ENCODE results near the gene ANTXR1.

ANTXR1 gene

DNA sequence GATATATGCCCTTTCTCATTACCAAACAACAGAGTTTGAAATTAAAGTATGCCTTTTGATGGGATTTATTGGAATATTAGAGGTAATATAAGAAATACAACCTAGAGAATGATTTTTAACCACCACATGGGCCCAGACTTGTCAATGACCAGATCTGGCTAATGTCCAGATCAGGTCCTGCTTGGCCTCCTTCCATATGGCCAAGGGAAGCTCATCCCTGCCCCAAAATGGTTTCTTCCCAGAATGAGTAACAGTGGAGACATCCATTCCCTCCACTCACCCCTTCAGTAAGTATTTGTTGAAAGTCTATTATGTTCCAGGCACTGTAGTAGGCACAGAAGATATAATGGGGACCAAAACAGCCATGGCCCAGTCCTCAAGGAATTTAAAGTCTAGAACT, 54.9 kb downstream of the ANTXR1 start:
- TF ChIP-seq, protein P1, sequence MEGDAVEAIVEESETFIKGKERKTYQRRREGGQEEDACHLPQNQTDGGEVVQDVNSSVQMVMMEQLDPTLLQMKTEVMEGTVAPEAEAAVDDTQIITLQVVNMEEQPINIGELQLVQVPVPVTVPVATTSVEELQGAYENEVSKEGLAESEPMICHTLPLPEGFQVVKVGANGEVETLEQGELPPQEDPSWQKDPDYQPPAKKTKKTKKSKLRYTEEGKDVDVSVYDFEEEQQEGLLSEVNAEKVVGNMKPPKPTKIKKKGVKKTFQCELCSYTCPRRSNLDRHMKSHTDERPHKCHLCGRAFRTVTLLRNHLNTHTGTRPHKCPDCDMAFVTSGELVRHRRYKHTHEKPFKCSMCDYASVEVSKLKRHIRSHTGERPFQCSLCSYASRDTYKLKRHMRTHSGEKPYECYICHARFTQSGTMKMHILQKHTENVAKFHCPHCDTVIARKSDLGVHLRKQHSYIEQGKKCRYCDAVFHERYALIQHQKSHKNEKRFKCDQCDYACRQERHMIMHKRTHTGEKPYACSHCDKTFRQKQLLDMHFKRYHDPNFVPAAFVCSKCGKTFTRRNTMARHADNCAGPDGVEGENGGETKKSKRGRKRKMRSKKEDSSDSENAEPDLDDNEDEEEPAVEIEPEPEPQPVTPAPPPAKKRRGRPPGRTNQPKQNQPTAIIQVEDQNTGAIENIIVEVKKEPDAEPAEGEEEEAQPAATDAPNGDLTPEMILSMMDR (IDR thresholded peaks at IDR 0.05; ENCODE audit: borderline replicate concordance, insufficient read depth, low read depth, low read length), result no peak
- H3K4me3 ChIP-seq (ENCODE audit: low read depth, low read length), result no peak overlapping the region

DNA sequence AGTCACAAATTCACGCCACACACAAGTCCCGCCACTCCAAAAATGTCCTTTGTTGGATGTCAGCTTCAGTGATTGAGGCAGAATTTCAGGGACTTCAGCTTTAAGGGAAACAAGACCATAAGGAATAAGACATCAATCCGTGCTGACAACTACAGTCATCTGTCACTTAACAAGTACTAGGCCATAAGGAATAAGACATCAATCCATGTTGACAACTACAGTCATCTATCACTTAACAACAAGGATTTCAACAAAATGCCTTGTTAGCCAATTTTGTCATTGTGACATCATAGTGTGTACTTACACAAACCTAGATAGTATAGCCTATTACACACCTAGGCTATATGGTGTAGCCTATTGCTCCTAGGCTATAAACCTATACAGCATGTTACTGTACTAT, 58.0 kb downstream of the ANTXR1 start:
- no peak overlapping the region for H3K4me3 ChIP-seq (ENCODE audit: low read depth, low read length)
- TF ChIP-seq, protein P1 (IDR thresholded peaks at IDR 0.05; ENCODE audit: borderline replicate concordance, insufficient read depth, low read depth, low read length), result no peak

DNA sequence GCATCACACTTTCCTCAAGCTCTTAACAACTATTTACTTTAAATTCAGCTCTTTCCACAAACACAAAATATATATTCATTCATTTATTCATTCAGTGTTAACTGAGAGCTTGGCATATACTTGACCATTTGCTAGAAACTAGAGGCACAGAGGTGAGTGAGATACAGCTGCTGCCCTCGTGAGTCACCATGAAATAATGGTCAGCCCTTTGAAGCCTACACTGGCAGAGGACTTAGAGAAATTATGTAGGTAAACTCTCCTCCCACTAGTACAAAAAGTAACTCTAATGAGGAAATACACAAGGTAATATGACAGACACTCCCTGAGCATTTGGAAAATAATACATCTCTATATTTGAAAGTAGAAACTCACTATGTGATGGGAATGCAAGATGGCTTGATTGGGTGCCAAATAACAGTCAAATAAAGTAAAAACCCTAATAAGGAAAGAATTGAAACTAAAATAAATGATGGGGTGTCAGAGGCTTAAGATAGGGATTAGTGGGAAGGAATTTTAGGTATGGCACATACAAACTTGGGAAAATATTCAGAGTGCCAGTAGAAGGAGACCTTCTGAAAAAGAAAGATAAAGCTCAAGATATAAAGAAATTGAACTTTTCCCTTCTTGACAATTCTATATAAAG, 61.1 kb downstream of the ANTXR1 start:
- H3K4me3 ChIP-seq (ENCODE audit: low read depth, low read length), result no peak overlapping the region
- TF ChIP-seq, protein P1 (IDR thresholded peaks at IDR 0.05; ENCODE audit: borderline replicate concordance, insufficient read depth, low read depth, low read length), result no peak

DNA sequence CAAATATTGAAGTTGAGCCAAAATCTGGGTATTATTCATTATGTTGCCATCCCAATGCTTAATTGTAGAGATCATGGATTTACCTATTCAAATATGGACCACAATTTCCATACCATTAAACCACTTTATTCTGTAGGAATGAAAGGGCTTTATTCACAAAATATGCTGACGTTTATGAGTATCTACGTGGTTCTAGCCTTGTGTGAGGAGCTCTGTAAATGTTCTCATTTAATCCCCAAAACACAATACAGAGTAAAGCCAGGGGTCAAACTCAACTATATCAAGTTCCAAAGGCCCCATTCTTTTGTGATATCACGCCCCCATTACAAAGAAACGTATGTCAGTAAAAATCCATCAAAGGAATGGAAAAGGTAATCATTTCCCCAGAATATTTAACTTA, 61.9 kb downstream of the ANTXR1 start:
- TF ChIP-seq, protein P1 (IDR thresholded peaks at IDR 0.05; ENCODE audit: borderline replicate concordance, insufficient read depth, low read depth, low read length), result no peak
- H3K4me3 ChIP-seq (ENCODE audit: low read depth, low read length), result no peak overlapping the region

GRCh38 chr2:69075486-69075885, 62.5 kb downstream of the ANTXR1 start:
- no peak overlapping the region for H3K4me3 ChIP-seq (ENCODE audit: low read depth, low read length)
- TF ChIP-seq, protein P1 (IDR thresholded peaks at IDR 0.05; ENCODE audit: borderline replicate concordance, insufficient read depth, low read depth, low read length), result no peak

DNA sequence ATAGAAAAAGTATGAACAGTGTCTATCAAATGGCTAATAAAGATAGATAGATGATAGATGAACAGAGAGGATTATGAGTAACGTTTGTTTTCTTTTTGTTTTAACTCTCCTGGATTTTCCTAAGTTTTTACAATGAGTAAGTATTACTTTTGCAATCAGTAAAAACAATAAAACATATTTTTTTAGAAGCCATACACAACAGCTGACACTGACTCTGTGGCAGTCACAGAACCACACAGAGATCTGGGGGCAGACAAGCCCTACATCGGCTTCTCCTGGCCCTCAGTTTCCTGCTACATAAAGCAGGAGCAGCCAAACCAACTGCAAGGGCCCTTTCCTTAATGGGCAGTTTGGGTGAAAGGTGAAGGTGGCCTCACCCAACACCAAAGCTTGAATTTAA, 63.6 kb downstream of the ANTXR1 start:
- TF ChIP-seq, protein P1 (IDR thresholded peaks at IDR 0.05; ENCODE audit: borderline replicate concordance, insufficient read depth, low read depth, low read length), result no peak
- H3K4me3 ChIP-seq (ENCODE audit: low read depth, low read length), result no peak overlapping the region

DNA sequence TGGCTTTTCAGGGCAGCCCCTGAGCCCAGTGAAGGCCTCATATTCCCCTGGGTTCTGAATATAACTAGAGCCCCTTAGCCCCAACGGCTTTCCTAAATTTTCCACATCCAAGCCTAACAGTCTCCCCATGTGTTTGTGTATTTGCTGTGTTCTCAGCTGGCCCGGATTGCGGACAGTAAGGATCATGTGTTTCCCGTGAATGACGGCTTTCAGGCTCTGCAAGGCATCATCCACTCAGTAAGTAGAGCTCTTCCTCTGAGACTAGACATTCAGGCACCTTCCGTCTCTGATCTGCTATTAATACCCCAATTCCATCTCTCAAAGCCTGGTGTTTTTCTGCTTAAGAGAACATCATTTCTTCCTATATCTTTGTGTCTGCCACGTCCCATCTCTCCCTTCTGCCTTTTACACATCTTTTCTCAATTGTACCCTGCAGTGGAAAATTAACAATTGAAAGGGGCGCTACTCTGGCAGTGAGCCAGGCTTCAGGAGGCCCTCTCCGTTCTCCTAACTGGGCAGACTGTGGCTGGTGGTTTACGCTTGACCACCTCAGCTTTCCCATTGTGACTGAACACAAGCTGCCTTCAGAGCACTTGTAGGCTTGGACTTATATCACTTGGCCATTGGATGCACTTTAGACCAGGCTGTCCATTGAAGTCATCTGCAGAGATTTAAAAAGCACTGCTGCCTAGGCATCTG, 64.4 kb downstream of the ANTXR1 start:
- no peak overlapping the region for H3K4me3 ChIP-seq (ENCODE audit: low read depth, low read length)
- TF ChIP-seq, protein P1 (IDR thresholded peaks at IDR 0.05; ENCODE audit: borderline replicate concordance, insufficient read depth, low read depth, low read length), result no peak

All from GM12875 (cell line).